HepG2 (cell line): ENCODE data around the gene OR51A7. TPM values are rescaled to one million over a fixed set of nuclear protein-coding genes. Genes with fewer than 3 reads are reported as not detected.

ENCODE experiments used
- ATAC-seq: fragments of 200-7000 bp; cut with Tn5 transposase; 3 replicates; pipeline ENCODE4 v1.9.1; 2020; ENCODE audit warnings: mild to moderate bottlenecking, moderate library complexity
- BruUV-seq: library from RNA; stranded (reverse); fragments of 400-500 nt; replicated peaks from 2 replicates; lab custom pipeline; 2021; lab: Mats Ljungman, UMichigan
- CTCF ChIA-PET: fragments of 300-600 bp; formaldehyde crosslinking; extraction: SDS; loops from one replicate; lab custom pipeline; 2021; ENCODE audit warnings: low total read pairs, inconsistent platforms, low intra/inter-chr PET ratio; lab: Yijun Ruan, JAX
- POLR2A ChIA-PET: fragments of 350-600 bp; sonication (Branson Sonifier 250); formaldehyde crosslinking; loops from one replicate; lab custom pipeline; 2020; ENCODE audit warnings: antibody characterized with exemption, inconsistent platforms; lab: Yijun Ruan, JAX
- DNase-seq: peaks from one replicate; pipeline ENCODE4 v3.0.0-alpha.2; 2015; ENCODE audit warnings: low spot score
- FAIRE-seq: peaks from 3 replicates; lab custom pipeline; 2011; peaks lifted over from hg19 to GRCh38; lab: Jason Lieb, UNC
- H2AFZ ChIP-seq: one replicate; pipeline ENCODE4 v1.6.1; 2011; ENCODE audit warnings: low read length, inconsistent platforms
- H3K27ac ChIP-seq: fragments of 300-600 bp; 3 replicates; pipeline ENCODE4 v1.8.0; 2011; ENCODE audit warnings: mixed run types, mild to moderate bottlenecking, mixed read lengths, low read length, inconsistent platforms; ENCODE audit not compliant: insufficient read depth; ENCODE audit errors: extremely low read length
- H3K27me3 ChIP-seq, 2 experiments: fragments of 200-600 bp in 1 of 2; 2 replicates in 1 of 2; 3 replicates in 1 of 2; pipeline versions ENCODE4 v1.6.0 to v1.8.0; 2011; ENCODE audit warnings: low read length in 2 of 2, mild to moderate bottlenecking in 2 of 2, moderate library complexity in 2 of 2, inconsistent platforms in 1 of 2; ENCODE audit not compliant: insufficient read depth in 2 of 2, control insufficient read depth in 1 of 2
- H3K36me3 ChIP-seq, 2 experiments: fragments of 200-600 bp in 1 of 2; replicated peaks in 1 of 2; 2 replicates in 1 of 2; 3 replicates in 1 of 2; pipeline versions ENCODE4 v1.5.1 to v1.8.0; 2011; ENCODE audit warnings: low read length in 2 of 2, inconsistent platforms in 1 of 2; ENCODE audit not compliant: insufficient read depth in 2 of 2, control insufficient read depth in 1 of 2
- H3K4me1 ChIP-seq: 2 replicates; pipeline ENCODE4 v1.5.1; 2012; ENCODE audit warnings: low read length, inconsistent platforms; ENCODE audit not compliant: insufficient read depth
- H3K4me2 ChIP-seq: 2 replicates; pipeline ENCODE4 v1.6.0; 2011; ENCODE audit warnings: low read depth, low read length, inconsistent platforms
- H3K4me3 ChIP-seq, 3 experiments: fragments of 200-600 bp in 1 of 3; sonication (generic), shearing (Covaris generic) in 1 of 3; replicated peaks in 1 of 3; 2 replicates each; pipeline ENCODE4 v1.5.1; 2011 to 2016; ENCODE audit warnings: low read length in 3 of 3, inconsistent platforms in 2 of 3, low read depth in 2 of 3, mild to moderate bottlenecking in 2 of 3, control low read depth in 1 of 3, mixed read lengths in 1 of 3; ENCODE audit not compliant: insufficient read depth in 1 of 3
- H3K79me2 ChIP-seq: one replicate; pipeline ENCODE4 v1.6.1; 2011; ENCODE audit warnings: low read length, inconsistent platforms; ENCODE audit not compliant: insufficient read depth
- H3K9ac ChIP-seq: 2 replicates; pipeline ENCODE4 v1.6.0; 2011; ENCODE audit warnings: mild to moderate bottlenecking, low read depth, low read length, inconsistent platforms; ENCODE audit not compliant: insufficient read depth
- H3K9me3 ChIP-seq: 2 replicates; pipeline ENCODE4 v1.5.1; 2012; ENCODE audit warnings: mild to moderate bottlenecking, low read length
- H4K20me1 ChIP-seq: 2 replicates; pipeline ENCODE4 v1.6.0; 2011; ENCODE audit warnings: inconsistent platforms, mild to moderate bottlenecking, low read length, moderate library complexity; ENCODE audit not compliant: insufficient read depth
- AFF4 ChIP-seq: sonication (generic); formaldehyde crosslinking; IDR thresholded peaks from 2 replicates; pipeline ENCODE4 v1.4.0; 2020; ENCODE audit warnings: missing genetic modification reagents
- ATF6 ChIP-seq: sonication (generic); formaldehyde crosslinking; conservative IDR thresholded peaks from 2 replicates; pipeline ENCODE4 v1.4.0; 2020; ENCODE audit warnings: missing genetic modification reagents
- BRCA1 ChIP-seq: sonication (generic); formaldehyde crosslinking; IDR thresholded peaks from 2 replicates; pipeline ENCODE4 v1.4.0; 2020; ENCODE audit warnings: missing genetic modification reagents
- CHCHD3 ChIP-seq: sonication (generic); formaldehyde crosslinking; IDR thresholded peaks from 2 replicates; pipeline ENCODE4 v1.8.0; 2022; ENCODE audit warnings: mild to moderate bottlenecking, missing genetic modification reagents, moderate library complexity
- GLI4 ChIP-seq: sonication (generic); formaldehyde crosslinking; IDR thresholded peaks from 2 replicates; pipeline ENCODE4 v1.5.1; 2020; ENCODE audit warnings: missing genetic modification reagents, mild to moderate bottlenecking, moderate library complexity, borderline replicate concordance
- MYNN ChIP-seq: sonication (generic); formaldehyde crosslinking; IDR thresholded peaks from 2 replicates; pipeline ENCODE4 v1.4.0; 2020; ENCODE audit warnings: mild to moderate bottlenecking, low read depth, missing genetic modification reagents
- POLR2A ChIP-seq, 2 experiments: IDR thresholded peaks; 2 replicates each; pipeline ENCODE4 v1.6.1; 2011; ENCODE audit warnings: low read depth in 2 of 2, low read length in 2 of 2, mild to moderate bottlenecking in 1 of 2, moderate library complexity in 1 of 2; ENCODE audit not compliant: insufficient read depth in 1 of 2
- YEATS2 ChIP-seq: sonication (generic); formaldehyde crosslinking; IDR thresholded peaks from 2 replicates; pipeline ENCODE4 v1.4.0; 2020; ENCODE audit warnings: missing genetic modification reagents, borderline replicate concordance
- ZFY ChIP-seq: sonication (generic); formaldehyde crosslinking; IDR thresholded peaks from 2 replicates; pipeline ENCODE4 v1.4.0; 2020; ENCODE audit warnings: missing genetic modification reagents
- ZMYM3 ChIP-seq: sonication (generic); formaldehyde crosslinking; IDR thresholded peaks from 2 replicates; pipeline ENCODE4 v1.5.1; 2020; ENCODE audit warnings: mild to moderate bottlenecking, missing genetic modification reagents
- ZNF121 ChIP-seq: sonication (generic); formaldehyde crosslinking; IDR thresholded peaks from 2 replicates; pipeline ENCODE4 v1.5.0; 2020; ENCODE audit warnings: mild to moderate bottlenecking, missing genetic modification reagents
- ZNF235 ChIP-seq: sonication (generic); formaldehyde crosslinking; IDR thresholded peaks from 2 replicates; pipeline ENCODE4 v1.8.1; 2023; ENCODE audit warnings: mild to moderate bottlenecking, missing genetic modification reagents, borderline replicate concordance
- ZNF484 ChIP-seq: sonication (generic); formaldehyde crosslinking; IDR thresholded peaks from 2 replicates; pipeline ENCODE4 v1.5.1; 2020; ENCODE audit warnings: mild to moderate bottlenecking, low read depth, missing genetic modification reagents, borderline replicate concordance
- WGBS: methylation state at CpG from one replicate; pipeline ENCODE4 v1.1.6; 2017; ENCODE audit warnings: low lambda C conversion rate; 5-methylcytosine and 5-hydroxymethylcytosine counted together
- in situ Hi-C: cut with HindIII; loops from 2 replicates; pipeline ENCODE4 v1.10.0; 2017; ENCODE audit warnings: low pct_unique_long_range_greater_than_20kb; ENCODE audit not compliant: extremely low pct_ligation_motif_present
- intact Hi-C: fragments of 100-400 bp; cut with micrococcal nuclease; formaldehyde crosslinking; loops from one replicate; pipeline ENCODE4 v1.10.0; 2022; ENCODE audit not compliant: unreplicated experiment
- polyA plus RNA-seq, 8 experiments: library from polyadenylated mRNA; depleted of rRNA in 3 of 8; stranded (reverse) in 7 of 8; unstranded in 1 of 8; fragments of >200 nt; fragmentation: Illumina TruSeq in 4 of 8; extraction: Trizol in 4 of 8; gene quantifications; 2 replicates each; pipeline versions ENCODE4 v1.2.1 to v1.2.3, GENCODE V29; 2011 to 2016; ENCODE audit warnings: low read depth in 4 of 8, missing spikeins in 1 of 8, mixed read lengths in 1 of 8; ENCODE audit not compliant: insufficient read depth in 1 of 8
- total RNA-seq, 5 experiments: library from RNA; depleted of rRNA; stranded (reverse); fragments of >200 nt; fragmentation: Illumina TruSeq; extraction: Trizol; gene quantifications; 2 replicates each; pipeline ENCODE4 v1.2.3, GENCODE V29; 2016; ENCODE audit warnings: low read depth in 1 of 5
- TF ChIP-seq, protein P1 (sequence below): sonication (generic); formaldehyde crosslinking; IDR thresholded peaks from 2 replicates; pipeline ENCODE4 v1.5.0; 2020; ENCODE audit warnings: mild to moderate bottlenecking, missing genetic modification reagents

OR51A7 gene
- total and polyA plus RNA-seq, 2 of the 13 experiments (the other 11 are each of a cell fraction or from before 2014, with no cell fraction given) = not detected

- H4K20me1 ChIP-seq = no peaks in the 10 kb centered on the region
- H2AFZ ChIP-seq = no peak overlapping the region
- ChIA-PET CTCF (no interaction called here), POLR2A (no interaction called here)
- TF ChIP-seq, protein P1, sequence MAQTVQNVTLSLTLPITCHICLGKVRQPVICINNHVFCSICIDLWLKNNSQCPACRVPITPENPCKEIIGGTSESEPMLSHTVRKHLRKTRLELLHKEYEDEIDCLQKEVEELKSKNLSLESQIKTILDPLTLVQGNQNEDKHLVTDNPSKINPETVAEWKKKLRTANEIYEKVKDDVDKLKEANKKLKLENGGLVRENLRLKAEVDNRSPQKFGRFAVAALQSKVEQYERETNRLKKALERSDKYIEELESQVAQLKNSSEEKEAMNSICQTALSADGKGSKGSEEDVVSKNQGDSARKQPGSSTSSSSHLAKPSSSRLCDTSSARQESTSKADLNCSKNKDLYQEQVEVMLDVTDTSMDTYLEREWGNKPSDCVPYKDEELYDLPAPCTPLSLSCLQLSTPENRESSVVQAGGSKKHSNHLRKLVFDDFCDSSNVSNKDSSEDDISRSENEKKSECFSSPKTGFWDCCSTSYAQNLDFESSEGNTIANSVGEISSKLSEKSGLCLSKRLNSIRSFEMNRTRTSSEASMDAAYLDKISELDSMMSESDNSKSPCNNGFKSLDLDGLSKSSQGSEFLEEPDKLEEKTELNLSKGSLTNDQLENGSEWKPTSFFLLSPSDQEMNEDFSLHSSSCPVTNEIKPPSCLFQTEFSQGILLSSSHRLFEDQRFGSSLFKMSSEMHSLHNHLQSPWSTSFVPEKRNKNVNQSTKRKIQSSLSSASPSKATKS (CRISPR knock-in tag) = no peak
- no peak for TF ChIP-seq AFF4 (CRISPR knock-in tag)
- TF ChIP-seq ZNF121 = no peak
- TF ChIP-seq ZMYM3 (CRISPR knock-in tag) = no peak
- TF ChIP-seq ZNF235 = no peak
- TF ChIP-seq ATF6 (CRISPR knock-in tag) = no peak
- TF ChIP-seq POLR2A (IDR thresholded peaks at IDR 0.05; ENCODE audit: insufficient read depth in 1 of 2, low read depth in 2 of 2, low read length in 2 of 2) = no peak
- TF ChIP-seq BRCA1 (CRISPR knock-in tag) = no peak
- TF ChIP-seq GLI4 (CRISPR knock-in tag) = no peak
- no peak for TF ChIP-seq YEATS2 (CRISPR knock-in tag)
- no peak for TF ChIP-seq CHCHD3 (CRISPR knock-in tag)
- no peak for TF ChIP-seq MYNN (CRISPR knock-in tag)
- no peak for TF ChIP-seq ZNF484 (CRISPR knock-in tag)
- TF ChIP-seq ZFY (CRISPR knock-in tag) = no peak
- intact Hi-C loops (no loop called here), in situ Hi-C loops (no loop called here)
- no peak overlapping the region for H3K27ac ChIP-seq
- DNase-seq = no peak
- no peak for ATAC-seq
- H3K4me1 ChIP-seq = no peaks in the 10 kb centered on the region
- H3K27me3 ChIP-seq = 0 out of 5 replicates have a peak, but pooled peaks cover 0 to 2% of the 10 kb centered on the region in 2 experiments
- no peaks in the 10 kb centered on the region for H3K9me3 ChIP-seq
- H3K79me2 ChIP-seq = no peaks in the 10 kb centered on the region
- no TSS peak for BruUV-seq
- no peak overlapping the region for H3K4me2 ChIP-seq
- no peak for FAIRE-seq
- 0% methylated on average over 1 of the region's 1 CpG for WGBS
- H3K4me3 ChIP-seq = no peak overlapping the region
- no peak overlapping the region for H3K9ac ChIP-seq
- no peaks in the 10 kb centered on the region for H3K36me3 ChIP-seq
Observed at GRCh38 chr11:4891996-4892640, 11.5 kb upstream of the OR51A7 start.
